GM12878 (cell line): ENCODE results near the gene MAP3K1. TPM values are rescaled to one million over a fixed set of nuclear protein-coding genes. Genes with fewer than 3 reads are reported as not detected.

Experiments used
- ATF3 ChIP-seq: IDR thresholded peaks from 2 replicates; pipeline ENCODE4 v1.6.1; 2011; ENCODE audit warnings: low read depth, mild to moderate bottlenecking, low read length, moderate library complexity, borderline replicate concordance; ENCODE audit errors: extremely low read depth
- BACH1 ChIP-seq: fragments of 450-650 bp; IDR thresholded peaks from 2 replicates; pipeline ENCODE4 v1.6.1; 2017; ENCODE audit warnings: mild to moderate bottlenecking, borderline replicate concordance
- BRCA1 ChIP-seq: IDR thresholded peaks from 2 replicates; pipeline ENCODE4 v1.6.1; 2011; ENCODE audit warnings: low read depth, low read length, improper control_type of control experiment
- EZH2 ChIP-seq: IDR thresholded peaks from 2 replicates; pipeline ENCODE4 v1.6.1; 2012; ENCODE audit warnings: low read depth, mild to moderate bottlenecking, control low read depth, inconsistent platforms, low read length, borderline replicate concordance; ENCODE audit not compliant: control insufficient read depth
- FOXK2 ChIP-seq: fragments of 450-650 bp; IDR thresholded peaks from 2 replicates; pipeline ENCODE4 v1.6.1; 2017; ENCODE audit warnings: mild to moderate bottlenecking, moderate library complexity
- GABPA ChIP-seq: IDR thresholded peaks from 2 replicates; pipeline ENCODE4 v1.6.1; 2014; ENCODE audit warnings: antibody characterized with exemption, low read depth, mild to moderate bottlenecking, inconsistent platforms
- HDAC2 ChIP-seq: fragments of 200-600 bp; sonication (generic); IDR thresholded peaks from 2 replicates; pipeline ENCODE4 v1.6.1; 2017
- JUNB ChIP-seq: IDR thresholded peaks from 2 replicates; pipeline ENCODE4 v1.6.1; 2016; ENCODE audit warnings: antibody characterized with exemption, mild to moderate bottlenecking
- KAT2A ChIP-seq: conservative IDR thresholded peaks from 2 replicates; pipeline ENCODE4 v1.6.1; 2011; ENCODE audit warnings: low read depth, low read length; ENCODE audit not compliant: control insufficient read depth
- PAX5 ChIP-seq: IDR thresholded peaks from 2 replicates; pipeline ENCODE4 v1.6.1; 2011; ENCODE audit warnings: low read depth, low read length, borderline replicate concordance
- PAX8 ChIP-seq: fragments of 450-650 bp; IDR thresholded peaks from 2 replicates; pipeline ENCODE4 v1.6.1; 2017; ENCODE audit warnings: mild to moderate bottlenecking, moderate library complexity
- PML ChIP-seq: IDR thresholded peaks from 2 replicates; pipeline ENCODE4 v1.6.1; 2012; ENCODE audit warnings: low read length, inconsistent platforms
- POLR2AphosphoS2 ChIP-seq: IDR thresholded peaks from 2 replicates; pipeline ENCODE4 v1.6.1; 2011; ENCODE audit warnings: low read depth, mild to moderate bottlenecking, low read length, improper control_type of control experiment, moderate library complexity
- RAD21 ChIP-seq: IDR thresholded peaks from 2 replicates; pipeline ENCODE4 v1.6.1; 2011; ENCODE audit warnings: mild to moderate bottlenecking, low read depth, low read length, moderate library complexity; ENCODE audit not compliant: insufficient read depth
- RBBP5 ChIP-seq: fragments of 200-600 bp; sonication (generic); conservative IDR thresholded peaks from 2 replicates; pipeline ENCODE4 v1.6.1; 2016
- RUNX3 ChIP-seq: IDR thresholded peaks from 2 replicates; pipeline ENCODE4 v1.6.1; 2012; ENCODE audit warnings: low read length, inconsistent platforms
- SMAD5 ChIP-seq: IDR thresholded peaks from 2 replicates; pipeline ENCODE4 v1.6.1; 2016; ENCODE audit warnings: antibody characterized with exemption, low read depth
- USF2 ChIP-seq: IDR thresholded peaks from 2 replicates; pipeline ENCODE4 v1.6.1; 2011; ENCODE audit warnings: low read depth, low read length, improper control_type of control experiment, borderline replicate concordance
- YBX1 ChIP-seq: fragments of 450-650 bp; IDR thresholded peaks from 2 replicates; pipeline ENCODE4 v1.6.1; 2016; ENCODE audit warnings: antibody characterized with exemption
- ZBTB40 ChIP-seq: fragments of 450-650 bp; IDR thresholded peaks from 2 replicates; pipeline ENCODE4 v1.6.1; 2016; ENCODE audit warnings: mild to moderate bottlenecking, moderate library complexity, borderline replicate concordance
- ZNF622 ChIP-seq: fragments of 450-650 bp; IDR thresholded peaks from 2 replicates; pipeline ENCODE4 v1.6.1; 2017; ENCODE audit warnings: mild to moderate bottlenecking, inconsistent platforms
- ZSCAN29 ChIP-seq: fragments of 450-650 bp; IDR thresholded peaks from 2 replicates; pipeline ENCODE4 v1.6.1; 2017; ENCODE audit warnings: mild to moderate bottlenecking, moderate library complexity
- polyA plus RNA-seq, 11 experiments: library from polyadenylated mRNA; depleted of rRNA in 4 of 11; unstranded in 6 of 11; stranded (reverse) in 5 of 11; fragments of >200 nt; fragmentation: Nextera tagmentation in 4 of 11; fragmentation: Illumina TruSeq in 1 of 11; extraction: Ambion mirVana in 4 of 11; extraction: Trizol in 1 of 11; gene quantifications; 1 replicate in 1 of 11; 2 replicates in 10 of 11; pipeline versions ENCODE4 v1.2.1 to v1.2.3, GENCODE V29; 2011 to 2016; ENCODE audit warnings: inconsistent platforms in 2 of 11, missing spikeins in 2 of 11, low read depth in 1 of 11
- total RNA-seq, 4 experiments: library from RNA; depleted of rRNA in 3 of 4; stranded (reverse); fragments of >200 nt in 3 of 4; fragmentation: Illumina TruSeq in 1 of 4; extraction: Trizol in 1 of 4; gene quantifications; 2 replicates each; pipeline versions ENCODE4 v1.2.1 to v1.2.3, GENCODE V29; 2013 to 2021
- TF ChIP-seq, protein P1 (sequence below): IDR thresholded peaks from 2 replicates; pipeline ENCODE4 v1.6.1; 2012; ENCODE audit warnings: low read depth, low read length, improper control_type of control experiment
- TF ChIP-seq, protein P2 (sequence below): fragments of 450-650 bp; IDR thresholded peaks from 2 replicates; pipeline ENCODE4 v1.6.1; 2017; ENCODE audit warnings: borderline replicate concordance

Gene MAP3K1
- total and polyA plus RNA-seq, 10 of the 15 experiments (the other 5 are each of a cell fraction or from before 2014, with no cell fraction given) = 7.5 to 24.6 (median 12.6) TPM

- TF ChIP-seq ZBTB40 (no peak), BRCA1 (no peak), RUNX3 (no peak), POLR2AphosphoS2 (peak; percentile 84; the same call in 1 of the 2 replicates), PML (peak; percentile 94), USF2 (no peak; the same call in 1 of the 2 replicates), FOXK2 (no peak), SMAD5 (peak; percentile 84; the same call in 1 of the 2 replicates), PAX5 (peak; percentile 64; the same call in 1 of the 2 replicates), HDAC2 (no peak), ZNF622 (no peak), RAD21 (no peak), YBX1 (no peak), EZH2 (no peak), GABPA (no peak), KAT2A (no peak), PAX8 (no peak), ATF3 (no peak), JUNB (no peak), BACH1 (peak; percentile 69; the same call in 1 of the 2 replicates), RBBP5 (no peak), ZSCAN29 (no peak)
- TF ChIP-seq, protein P1, sequence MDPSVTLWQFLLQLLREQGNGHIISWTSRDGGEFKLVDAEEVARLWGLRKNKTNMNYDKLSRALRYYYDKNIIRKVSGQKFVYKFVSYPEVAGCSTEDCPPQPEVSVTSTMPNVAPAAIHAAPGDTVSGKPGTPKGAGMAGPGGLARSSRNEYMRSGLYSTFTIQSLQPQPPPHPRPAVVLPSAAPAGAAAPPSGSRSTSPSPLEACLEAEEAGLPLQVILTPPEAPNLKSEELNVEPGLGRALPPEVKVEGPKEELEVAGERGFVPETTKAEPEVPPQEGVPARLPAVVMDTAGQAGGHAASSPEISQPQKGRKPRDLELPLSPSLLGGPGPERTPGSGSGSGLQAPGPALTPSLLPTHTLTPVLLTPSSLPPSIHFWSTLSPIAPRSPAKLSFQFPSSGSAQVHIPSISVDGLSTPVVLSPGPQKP = no peak
- TF ChIP-seq, protein P2, sequence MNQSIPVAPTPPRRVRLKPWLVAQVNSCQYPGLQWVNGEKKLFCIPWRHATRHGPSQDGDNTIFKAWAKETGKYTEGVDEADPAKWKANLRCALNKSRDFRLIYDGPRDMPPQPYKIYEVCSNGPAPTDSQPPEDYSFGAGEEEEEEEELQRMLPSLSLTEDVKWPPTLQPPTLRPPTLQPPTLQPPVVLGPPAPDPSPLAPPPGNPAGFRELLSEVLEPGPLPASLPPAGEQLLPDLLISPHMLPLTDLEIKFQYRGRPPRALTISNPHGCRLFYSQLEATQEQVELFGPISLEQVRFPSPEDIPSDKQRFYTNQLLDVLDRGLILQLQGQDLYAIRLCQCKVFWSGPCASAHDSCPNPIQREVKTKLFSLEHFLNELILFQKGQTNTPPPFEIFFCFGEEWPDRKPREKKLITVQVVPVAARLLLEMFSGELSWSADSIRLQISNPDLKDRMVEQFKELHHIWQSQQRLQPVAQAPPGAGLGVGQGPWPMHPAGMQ = no peak
These were observed 94.2 kb downstream of the MAP3K1 start, which contains the start of gene SETD9 (continued) for GRCh38 chr5:56909294-56910209.
